Fibroblast of lung (primary cell): ENCODE results near the gene APPL2.

Experiments used
- EZH2 ChIP-seq: IDR thresholded peaks from 2 replicates; pipeline ENCODE4 v1.5.1; 2012; ENCODE audit warnings: low read length, control low read depth, mild to moderate bottlenecking; ENCODE audit errors: missing control alignments
- TF ChIP-seq, protein P1 (sequence below), 2 donors: IDR thresholded peaks in 1 of 2; conservative IDR thresholded peaks in 1 of 2; 1 replicate in 1 of 2; 2 replicates in 1 of 2; pipeline ENCODE4 v1.5.1; 2011 to 2012; ENCODE audit warnings: low read length in 2 of 2, control low read depth in 1 of 2, inconsistent platforms in 1 of 2, low read depth in 1 of 2, mild to moderate bottlenecking in 1 of 2

DNA sequence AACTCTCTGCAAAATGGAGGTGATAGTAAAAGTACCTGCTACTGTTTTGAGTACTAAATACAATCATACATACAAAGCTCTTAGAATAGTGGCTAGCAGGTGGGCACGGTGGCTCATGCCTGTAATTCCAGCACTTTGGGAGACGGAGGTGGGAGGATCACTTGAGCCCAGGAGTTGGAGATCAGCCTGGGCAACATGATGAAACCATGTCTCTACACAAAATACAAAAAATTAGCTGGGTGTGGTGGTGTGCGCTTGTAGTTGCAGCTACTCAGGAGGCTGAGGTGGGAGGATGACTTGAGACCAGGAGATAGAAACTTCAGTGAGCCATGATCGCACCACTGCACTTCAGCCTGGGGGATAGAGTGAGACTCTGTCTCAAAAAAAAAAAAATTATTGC, 28.8 kb upstream of the APPL2 start:
- TF ChIP-seq, protein P1, sequence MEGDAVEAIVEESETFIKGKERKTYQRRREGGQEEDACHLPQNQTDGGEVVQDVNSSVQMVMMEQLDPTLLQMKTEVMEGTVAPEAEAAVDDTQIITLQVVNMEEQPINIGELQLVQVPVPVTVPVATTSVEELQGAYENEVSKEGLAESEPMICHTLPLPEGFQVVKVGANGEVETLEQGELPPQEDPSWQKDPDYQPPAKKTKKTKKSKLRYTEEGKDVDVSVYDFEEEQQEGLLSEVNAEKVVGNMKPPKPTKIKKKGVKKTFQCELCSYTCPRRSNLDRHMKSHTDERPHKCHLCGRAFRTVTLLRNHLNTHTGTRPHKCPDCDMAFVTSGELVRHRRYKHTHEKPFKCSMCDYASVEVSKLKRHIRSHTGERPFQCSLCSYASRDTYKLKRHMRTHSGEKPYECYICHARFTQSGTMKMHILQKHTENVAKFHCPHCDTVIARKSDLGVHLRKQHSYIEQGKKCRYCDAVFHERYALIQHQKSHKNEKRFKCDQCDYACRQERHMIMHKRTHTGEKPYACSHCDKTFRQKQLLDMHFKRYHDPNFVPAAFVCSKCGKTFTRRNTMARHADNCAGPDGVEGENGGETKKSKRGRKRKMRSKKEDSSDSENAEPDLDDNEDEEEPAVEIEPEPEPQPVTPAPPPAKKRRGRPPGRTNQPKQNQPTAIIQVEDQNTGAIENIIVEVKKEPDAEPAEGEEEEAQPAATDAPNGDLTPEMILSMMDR (conservative IDR thresholded peaks at IDR 0.05 in 1 of 2, IDR thresholded peaks at IDR 0.05 in 1 of 2; ENCODE audit: low read depth in 1 of 2, low read length in 2 of 2) = no peak
- no peak for TF ChIP-seq EZH2
